Measurements from ENCODE around the gene ISG20.

DNA sequence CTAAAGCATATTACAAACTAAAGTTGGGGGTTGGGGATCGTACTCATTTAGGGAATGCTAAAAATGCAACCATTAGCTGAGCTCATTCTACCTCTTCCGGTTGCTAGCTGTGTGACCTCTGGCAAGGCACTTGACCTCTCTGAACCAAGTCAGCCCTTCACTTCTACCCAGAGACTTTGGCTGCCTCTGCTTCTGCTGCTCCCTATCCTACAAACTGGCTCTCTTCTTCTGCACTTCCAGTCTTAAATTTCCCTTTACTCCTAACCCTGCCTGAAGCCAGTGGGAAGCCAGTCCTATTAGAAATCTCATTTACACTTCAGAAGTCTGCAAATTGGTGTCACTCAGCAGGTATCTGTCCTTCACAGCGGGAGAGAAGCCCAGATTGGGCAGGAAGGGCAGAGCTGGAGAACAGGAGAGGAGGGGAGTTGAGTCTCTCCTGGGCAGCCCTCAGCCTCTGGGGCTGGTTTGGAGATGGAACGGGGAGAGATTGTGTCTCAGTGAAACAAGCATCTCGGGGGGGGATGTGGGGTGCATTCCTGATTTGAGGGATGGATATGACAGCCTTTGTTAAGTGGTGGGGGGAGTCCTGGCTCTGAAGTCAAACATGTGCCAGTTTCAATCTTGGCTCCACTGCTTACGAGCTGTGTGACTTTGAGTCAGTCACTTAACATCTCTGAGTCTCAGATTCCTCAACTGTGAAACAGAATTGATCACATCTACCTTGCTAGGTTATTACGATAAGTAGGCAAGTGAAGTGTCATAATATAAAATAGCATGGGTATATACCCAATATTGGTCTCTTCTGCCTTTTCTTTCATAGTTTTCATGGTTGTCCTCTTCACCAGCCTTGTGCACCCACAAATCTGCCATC lies 25.5 kb upstream of the ISG20 start:
- no peak for TF ChIP-seq ZNF274 (IDR thresholded peaks at IDR 0.05; ENCODE audit: low read depth, low read length)
- no peak for TF ChIP-seq SUZ12 (IDR thresholded peaks at IDR 0.05; ENCODE audit: extremely low read depth, insufficient read depth, insufficient read length)
- TF ChIP-seq YY1 (IDR thresholded peaks at IDR 0.05; ENCODE audit: insufficient read depth, insufficient read length): no peak

Data from NT2/D1 (cell line).